CD14-positive monocyte (primary cell): Measurements from ENCODE around the gene APOC4. TPM values are rescaled to one million over a fixed set of nuclear protein-coding genes. Genes with fewer than 3 reads are reported as not detected.

Experiments
- DNase-seq, 3 donors: peaks; one replicate each; pipeline ENCODE4 v3.0.0-alpha.2; 2011 to 2022
- H2AFZ ChIP-seq: 2 replicates; pipeline ENCODE4 v1.6.0; 2012; ENCODE audit warnings: mild to moderate bottlenecking, low read depth, low read length, inconsistent platforms; ENCODE audit not compliant: insufficient read depth, poor library complexity, severe bottlenecking
- H3K27ac ChIP-seq, 2 donors: 1 replicate in 1 of 2; 2 replicates in 1 of 2; pipeline ENCODE4 v1.5.1; 2012 to 2013; ENCODE audit warnings: low read length in 2 of 2, control low read depth in 1 of 2, inconsistent platforms in 1 of 2, low read depth in 1 of 2, mild to moderate bottlenecking in 1 of 2
- H3K27me3 ChIP-seq, 2 donors: one replicate each; pipeline versions ENCODE4 v1.6.0 to v1.6.1; 2011 to 2013; ENCODE audit warnings: low read length in 2 of 2; ENCODE audit not compliant: control insufficient read depth in 2 of 2, insufficient read depth in 2 of 2
- H3K36me3 ChIP-seq, 2 donors: replicated peaks in 1 of 2; 1 replicate in 1 of 2; 2 replicates in 1 of 2; pipeline versions ENCODE4 v1.5.1 to v1.6.1; 2012 to 2013; ENCODE audit warnings: low read length in 2 of 2, control low read depth in 1 of 2, inconsistent platforms in 1 of 2, mild to moderate bottlenecking in 1 of 2; ENCODE audit not compliant: insufficient read depth in 2 of 2, control insufficient read depth in 1 of 2
- H3K4me1 ChIP-seq, 2 donors: 1 replicate in 1 of 2; 2 replicates in 1 of 2; pipeline versions ENCODE4 v1.5.1 to v1.6.1; 2012 to 2013; ENCODE audit warnings: low read length in 2 of 2, control low read depth in 1 of 2, inconsistent platforms in 1 of 2, mild to moderate bottlenecking in 1 of 2, moderate library complexity in 1 of 2; ENCODE audit not compliant: insufficient read depth in 2 of 2, control insufficient read depth in 1 of 2
- H3K4me2 ChIP-seq: replicated peaks from 2 replicates; pipeline ENCODE3; 2012; ENCODE audit warnings: low read length, moderate library complexity, mild to moderate bottlenecking; ENCODE audit not compliant: poor library complexity, severe bottlenecking; ENCODE audit errors: extremely low read depth
- H3K4me3 ChIP-seq, 3 experiments: fragments of 200-600 bp in 1 of 3; sonication (generic) in 1 of 3; replicated peaks in 1 of 3; 1 replicate in 2 of 3; 2 replicates in 1 of 3; pipeline ENCODE4 v1.5.1; 2011 to 2013; ENCODE audit warnings: low read length in 3 of 3, mild to moderate bottlenecking in 3 of 3, control low read depth in 2 of 3, low read depth in 2 of 3, inconsistent platforms in 1 of 3, moderate library complexity in 1 of 3
- H3K79me2 ChIP-seq: 2 replicates; pipeline ENCODE4 v1.6.0; 2012; ENCODE audit warnings: mild to moderate bottlenecking, control low read depth, inconsistent platforms, low read length, moderate library complexity; ENCODE audit not compliant: insufficient read depth
- H3K9ac ChIP-seq: 2 replicates; pipeline ENCODE4 v1.6.0; 2017; ENCODE audit warnings: low read length, mild to moderate bottlenecking; ENCODE audit not compliant: insufficient read depth, poor library complexity, severe bottlenecking
- H3K9me3 ChIP-seq, 2 donors: replicated peaks in 1 of 2; 1 replicate in 1 of 2; 2 replicates in 1 of 2; pipeline versions ENCODE4 v1.5.1 to v1.6.1; 2012 to 2013; ENCODE audit warnings: low read length in 2 of 2, control low read depth in 1 of 2; ENCODE audit not compliant: control insufficient read depth in 1 of 2, insufficient read depth in 1 of 2
- H4K20me1 ChIP-seq: 2 replicates; pipeline ENCODE4 v1.6.0; 2012; ENCODE audit warnings: mild to moderate bottlenecking, low read length, control low read depth, moderate library complexity; ENCODE audit not compliant: insufficient read depth
- H3K27ac Mint-ChIP-seq, 7 donors: one replicate each; pipeline ENCODE4 v1.8.0; 2020; ENCODE audit warnings: mild to moderate bottlenecking in 7 of 7, mixed read lengths in 7 of 7, moderate library complexity in 6 of 7, inconsistent platforms in 2 of 7
- H3K27me3 Mint-ChIP-seq, 3 donors: one replicate each; pipeline ENCODE4 v1.8.0; 2021 to 2022; ENCODE audit warnings: low read depth in 3 of 3, mild to moderate bottlenecking in 3 of 3, mixed read lengths in 3 of 3, moderate library complexity in 3 of 3, inconsistent platforms in 1 of 3
- H3K36me3 Mint-ChIP-seq, 2 donors: one replicate each; pipeline ENCODE4 v1.8.0; 2020; ENCODE audit warnings: mixed read lengths in 2 of 2, inconsistent platforms in 1 of 2, mild to moderate bottlenecking in 1 of 2
- H3K4me1 Mint-ChIP-seq: one replicate; pipeline ENCODE4 v1.8.0; 2020; ENCODE audit warnings: mild to moderate bottlenecking, mixed read lengths
- H3K4me3 Mint-ChIP-seq, 2 donors: one replicate each; pipeline ENCODE4 v1.8.0; 2020; ENCODE audit warnings: mild to moderate bottlenecking in 2 of 2, mixed read lengths in 2 of 2, moderate library complexity in 1 of 2
- H3K9me3 Mint-ChIP-seq, 7 donors: one replicate each; pipeline ENCODE4 v1.8.0; 2020 to 2022; ENCODE audit warnings: mixed read lengths in 7 of 7, mild to moderate bottlenecking in 6 of 7, moderate library complexity in 6 of 7, inconsistent platforms in 2 of 7
- CTCF ChIP-seq: fragments of 200-600 bp; IDR thresholded peaks from one replicate; pipeline ENCODE4 v1.8.0; 2022; ENCODE audit warnings: antibody characterized with exemption, mild to moderate bottlenecking
- WGBS: methylation state at CpG from one replicate; pipeline ENCODE4 v1.1.5; 2013; ENCODE audit warnings: missing lambda C conversion rate; ENCODE audit not compliant: insufficient coverage; 5-methylcytosine and 5-hydroxymethylcytosine counted together
- intact Hi-C, 2 donors: fragments of 100-400 bp; cut with micrococcal nuclease; formaldehyde crosslinking; loops; one replicate each; pipeline versions ENCODE4 v1.15.0 to v1.15.1; 2023
- polyA plus RNA-seq, 3 donors: library from polyadenylated mRNA; depleted of rRNA in 1 of 3; unstranded in 2 of 3; stranded (reverse) in 1 of 3; fragments of 300-500 nt in 2 of 3; fragments of >200 nt in 1 of 3; fragmentation: Illumina TruSeq in 2 of 3; gene quantifications; 1 replicate in 2 of 3; 2 replicates in 1 of 3; pipeline ENCODE4 v1.2.3, GENCODE V29; 2012 to 2021

Gene APOC4
- polyA plus RNA-seq, 3 donors = not detected

DNA sequence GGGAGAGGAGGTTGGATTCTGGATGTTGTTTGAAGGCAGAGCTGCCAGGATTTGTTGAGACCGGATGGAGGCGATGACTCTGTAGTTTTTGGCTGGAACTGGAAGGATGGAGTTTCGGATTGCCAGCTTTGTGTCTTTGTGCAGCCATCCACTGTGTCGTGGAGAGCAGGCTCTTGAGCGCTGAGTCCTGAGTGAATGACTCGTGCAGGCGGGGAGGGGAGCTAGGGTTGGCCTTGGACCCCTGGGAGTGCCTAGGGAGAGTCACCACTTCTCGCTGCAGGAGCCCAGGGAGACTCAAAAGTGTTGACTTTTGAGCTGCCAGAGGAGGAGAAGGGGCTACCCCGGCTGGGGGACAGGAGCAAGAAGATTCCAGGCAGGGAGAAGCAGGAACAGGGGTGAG lies 47.1 kb upstream of the APOC4 start:
- Histone ChIP-seq H3K4me3 (no peak overlapping the region), H2AFZ (no peak overlapping the region), H3K9ac (no peak overlapping the region), H3K4me1 (peaks cover 14 to 20% of the 10 kb centered on the region in 2 donors), H3K27me3 (no peaks in the 10 kb centered on the region), H3K9me3 (no peaks in the 10 kb centered on the region), H3K27ac (no peak overlapping the region), H4K20me1 (peaks cover 14% of the 10 kb centered on the region), H3K79me2 (peaks cover 22% of the 10 kb centered on the region), H3K4me2 (no peak overlapping the region), H3K36me3 (peaks cover 53 to 66% of the 10 kb centered on the region in 2 donors)
- DNase-seq = no peak
- peaks cover 0 to 2% (median 0%) of the 10 kb centered on the region in 7 donors for H3K9me3 Mint-ChIP-seq
- intact Hi-C loops = no loop called here
- 95% methylated on average over 9 of the region's 9 CpGs for WGBS
- no peak overlapping the region for H3K4me3 Mint-ChIP-seq
- no peak for TF ChIP-seq CTCF
- no peaks in the 10 kb centered on the region for H3K27me3 Mint-ChIP-seq
- H3K4me1 Mint-ChIP-seq = peaks cover 20% of the 10 kb centered on the region
- H3K36me3 Mint-ChIP-seq = peaks cover 57 to 69% of the 10 kb centered on the region in 2 donors
- H3K27ac Mint-ChIP-seq = peak overlapping the region in 2 of 7 donors; percentile 41 to 51

DNA sequence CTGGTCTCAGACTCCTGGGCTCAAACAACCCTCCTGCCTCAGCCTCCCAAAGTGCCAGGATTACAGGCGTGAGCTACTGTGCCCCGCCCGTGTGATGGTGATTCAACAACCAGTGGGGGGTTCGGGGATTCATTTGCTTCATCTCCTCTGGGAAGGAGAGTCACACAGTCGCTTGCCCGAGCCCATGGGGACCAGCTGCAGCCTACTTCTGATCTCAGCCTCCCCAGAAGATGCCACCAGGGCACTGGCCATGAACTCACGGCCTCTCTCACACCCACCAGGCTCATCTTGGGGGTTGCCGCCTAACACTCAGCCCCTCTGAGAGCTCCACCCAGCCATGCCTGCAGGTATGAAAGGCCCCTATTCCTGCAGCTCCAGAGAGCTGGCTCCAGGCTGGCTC lies 44.2 kb upstream of the APOC4 start:
- Histone ChIP-seq H3K27me3 (no peaks in the 10 kb centered on the region), H3K36me3 (peaks cover 74 to 92% of the 10 kb centered on the region in 2 donors), H3K27ac (no peak overlapping the region), H3K9ac (no peak overlapping the region), H3K4me2 (no peak overlapping the region), H4K20me1 (peaks cover 6% of the 10 kb centered on the region), H2AFZ (no peak overlapping the region), H3K9me3 (no peaks in the 10 kb centered on the region), H3K4me1 (no peaks in the 10 kb centered on the region), H3K4me3 (no peak overlapping the region), H3K79me2 (peaks cover 5% of the 10 kb centered on the region)
- no peak overlapping the region for H3K27ac Mint-ChIP-seq
- TF ChIP-seq CTCF = no peak
- 96% methylated on average over 4 of the region's 8 CpGs for WGBS
- intact Hi-C loops = no loop called here
- no peak for DNase-seq
- H3K36me3 Mint-ChIP-seq = peaks cover 78 to 95% of the 10 kb centered on the region in 2 donors
- peaks cover 0 to 2% (median 0%) of the 10 kb centered on the region in 7 donors for H3K9me3 Mint-ChIP-seq
- H3K4me1 Mint-ChIP-seq = peaks cover 3% of the 10 kb centered on the region
- no peaks in the 10 kb centered on the region for H3K27me3 Mint-ChIP-seq
- no peak overlapping the region for H3K4me3 Mint-ChIP-seq
